Peyer's patch (tissue), 4 donors: ENCODE results near the gene HTRA3. TPM values are rescaled to one million over a fixed set of nuclear protein-coding genes. Genes with fewer than 3 reads are reported as not detected.

ENCODE experiments used
- DNase-seq, 3 donors: peaks; one replicate each; pipeline ENCODE4 v3.0.0-alpha.2; 2017 to 2019
- H3K27ac ChIP-seq, 4 donors: fragments of 200-600 bp; sonication (generic); one replicate each; pipeline ENCODE4 v1.5.1; 2016 to 2019
- H3K27me3 ChIP-seq, 2 donors: fragments of 200-600 bp; sonication (generic); one replicate each; pipeline ENCODE4 v1.5.1; 2019
- H3K36me3 ChIP-seq, 3 donors: fragments of 200-600 bp; sonication (generic); one replicate each; pipeline ENCODE4 v1.5.1; 2016 to 2019
- H3K4me1 ChIP-seq, 4 donors: fragments of 200-600 bp; sonication (generic); one replicate each; pipeline ENCODE4 v1.5.1; 2016 to 2019
- H3K4me3 ChIP-seq, 4 donors: fragments of 200-600 bp; sonication (generic); 1 replicate in 3 of 4; 2 replicates in 1 of 4; pipeline ENCODE4 v1.5.1; 2016 to 2019; ENCODE audit warnings: mild to moderate bottlenecking in 1 of 4
- H3K9me3 ChIP-seq, 4 donors: fragments of 200-600 bp; sonication (generic); one replicate each; pipeline ENCODE4 v1.5.1; 2016 to 2019; ENCODE audit warnings: mild to moderate bottlenecking in 1 of 4
- POLR2A ChIP-seq, 2 donors: fragments of 450-650 bp; IDR thresholded peaks; one replicate each; pipeline ENCODE4 v1.5.1; 2017; ENCODE audit warnings: antibody characterized with exemption in 2 of 2, mild to moderate bottlenecking in 2 of 2, moderate library complexity in 2 of 2
- total RNA-seq, 4 donors: library from RNA; depleted of rRNA; stranded (reverse); fragments of >200 nt; gene quantifications; one replicate each; pipeline ENCODE4 v1.1.0, GENCODE V29; 2016
- TF ChIP-seq, protein P1 (sequence below), 6 experiments: fragments of 450-650 bp in 4 of 6; fragments of 200-600 bp in 2 of 6; sonication (generic) in 1 of 6; IDR thresholded peaks; one replicate each; pipeline ENCODE4 v1.5.1; 2017 to 2019; ENCODE audit warnings: antibody characterized with exemption in 6 of 6, mild to moderate bottlenecking in 3 of 6, moderate library complexity in 1 of 6

The HTRA3 gene
- total RNA-seq, 4 donors from 2014 or later = 3.3 to 43.7 (median 7.9) TPM

DNA sequence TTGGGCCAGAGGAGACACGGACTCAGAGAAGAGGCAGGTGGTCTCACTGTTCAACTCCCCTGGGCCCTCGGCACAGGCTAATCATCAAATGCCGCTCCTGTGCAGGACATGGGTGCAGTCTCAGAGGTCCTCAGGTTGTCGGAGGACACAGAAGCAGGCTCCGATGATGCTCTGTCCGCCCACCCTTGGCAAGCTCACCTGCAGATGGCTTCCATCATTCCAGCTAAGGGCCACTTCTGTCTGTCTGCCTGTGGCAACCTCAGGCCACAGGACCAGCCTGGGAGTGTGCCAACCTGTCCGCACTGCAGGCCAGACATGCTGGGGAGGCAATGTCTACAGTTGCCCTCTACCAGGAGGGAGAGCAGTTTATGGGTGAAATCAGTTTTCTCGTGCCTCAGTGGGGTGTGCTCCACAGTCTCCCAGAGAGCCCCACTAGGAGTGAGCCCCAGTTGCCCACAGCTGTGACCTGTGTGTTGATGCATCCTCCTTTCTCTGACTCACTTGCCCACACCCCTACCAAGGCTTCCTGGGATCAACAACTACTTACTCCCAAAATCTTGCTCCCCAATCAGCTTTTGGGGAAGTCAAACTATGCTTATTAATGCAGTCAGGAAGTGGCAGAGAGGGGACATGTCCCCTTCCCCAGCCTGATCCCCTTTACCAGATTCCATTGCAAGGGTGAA, 55.9 kb downstream of the HTRA3 start:
- peak in 1 of 3 donors; percentile 22 for DNase-seq
- H3K9me3 ChIP-seq = no peaks in the 10 kb centered on the region
- no peak overlapping the region for H3K27ac ChIP-seq
- no peaks in the 10 kb centered on the region for H3K27me3 ChIP-seq
- TF ChIP-seq, protein P1, sequence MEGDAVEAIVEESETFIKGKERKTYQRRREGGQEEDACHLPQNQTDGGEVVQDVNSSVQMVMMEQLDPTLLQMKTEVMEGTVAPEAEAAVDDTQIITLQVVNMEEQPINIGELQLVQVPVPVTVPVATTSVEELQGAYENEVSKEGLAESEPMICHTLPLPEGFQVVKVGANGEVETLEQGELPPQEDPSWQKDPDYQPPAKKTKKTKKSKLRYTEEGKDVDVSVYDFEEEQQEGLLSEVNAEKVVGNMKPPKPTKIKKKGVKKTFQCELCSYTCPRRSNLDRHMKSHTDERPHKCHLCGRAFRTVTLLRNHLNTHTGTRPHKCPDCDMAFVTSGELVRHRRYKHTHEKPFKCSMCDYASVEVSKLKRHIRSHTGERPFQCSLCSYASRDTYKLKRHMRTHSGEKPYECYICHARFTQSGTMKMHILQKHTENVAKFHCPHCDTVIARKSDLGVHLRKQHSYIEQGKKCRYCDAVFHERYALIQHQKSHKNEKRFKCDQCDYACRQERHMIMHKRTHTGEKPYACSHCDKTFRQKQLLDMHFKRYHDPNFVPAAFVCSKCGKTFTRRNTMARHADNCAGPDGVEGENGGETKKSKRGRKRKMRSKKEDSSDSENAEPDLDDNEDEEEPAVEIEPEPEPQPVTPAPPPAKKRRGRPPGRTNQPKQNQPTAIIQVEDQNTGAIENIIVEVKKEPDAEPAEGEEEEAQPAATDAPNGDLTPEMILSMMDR (IDR thresholded peaks at IDR 0.05) = no peak
- no peak for TF ChIP-seq POLR2A (IDR thresholded peaks at IDR 0.05)
- H3K36me3 ChIP-seq = no peaks in the 10 kb centered on the region
- H3K4me1 ChIP-seq = peaks cover 0 to 2% (median 0%) of the 10 kb centered on the region in 4 donors
- no peak overlapping the region for H3K4me3 ChIP-seq

DNA sequence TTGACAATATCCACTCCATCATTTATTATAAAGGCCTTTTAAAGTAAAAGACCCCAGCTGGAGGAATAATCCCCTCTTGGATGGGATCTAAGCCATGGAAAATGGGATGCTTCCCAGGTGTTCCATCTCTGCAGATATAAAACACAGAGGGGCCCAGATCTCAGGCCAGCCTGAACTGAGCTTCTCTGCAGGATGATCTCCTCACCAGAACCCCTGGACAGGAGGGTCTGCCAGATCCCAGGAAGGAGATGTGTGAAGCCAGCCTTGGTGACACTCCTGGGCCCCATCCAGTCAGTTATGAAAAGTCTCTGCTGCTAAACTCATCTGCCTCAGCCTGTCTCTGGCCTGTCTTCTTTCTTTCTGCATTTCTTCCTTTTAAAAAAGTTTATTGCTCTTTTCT, 56.7 kb downstream of the HTRA3 start:
- Histone ChIP-seq H3K4me3 (no peak overlapping the region), H3K4me1 (no peaks in the 10 kb centered on the region), H3K27ac (no peak overlapping the region), H3K36me3 (no peaks in the 10 kb centered on the region), H3K9me3 (no peaks in the 10 kb centered on the region), H3K27me3 (no peaks in the 10 kb centered on the region)
- TF ChIP-seq, protein P1 (IDR thresholded peaks at IDR 0.05) = no peak
- TF ChIP-seq POLR2A (IDR thresholded peaks at IDR 0.05) = no peak
- no peak for DNase-seq

- Histone ChIP-seq H3K27me3 (no peaks in the 10 kb centered on the region), H3K9me3 (no peaks in the 10 kb centered on the region), H3K4me3 (no peak overlapping the region), H3K36me3 (no peaks in the 10 kb centered on the region), H3K27ac (no peak overlapping the region), H3K4me1 (no peaks in the 10 kb centered on the region)
- peak in 1 of 3 donors; percentile 30 for DNase-seq
- no peak for TF ChIP-seq POLR2A (IDR thresholded peaks at IDR 0.05)
- TF ChIP-seq, protein P1 (IDR thresholded peaks at IDR 0.05) = no peak
These were observed 58.9 kb downstream of the HTRA3 start for GRCh38 chr4:8328456-8328855.

DNA sequence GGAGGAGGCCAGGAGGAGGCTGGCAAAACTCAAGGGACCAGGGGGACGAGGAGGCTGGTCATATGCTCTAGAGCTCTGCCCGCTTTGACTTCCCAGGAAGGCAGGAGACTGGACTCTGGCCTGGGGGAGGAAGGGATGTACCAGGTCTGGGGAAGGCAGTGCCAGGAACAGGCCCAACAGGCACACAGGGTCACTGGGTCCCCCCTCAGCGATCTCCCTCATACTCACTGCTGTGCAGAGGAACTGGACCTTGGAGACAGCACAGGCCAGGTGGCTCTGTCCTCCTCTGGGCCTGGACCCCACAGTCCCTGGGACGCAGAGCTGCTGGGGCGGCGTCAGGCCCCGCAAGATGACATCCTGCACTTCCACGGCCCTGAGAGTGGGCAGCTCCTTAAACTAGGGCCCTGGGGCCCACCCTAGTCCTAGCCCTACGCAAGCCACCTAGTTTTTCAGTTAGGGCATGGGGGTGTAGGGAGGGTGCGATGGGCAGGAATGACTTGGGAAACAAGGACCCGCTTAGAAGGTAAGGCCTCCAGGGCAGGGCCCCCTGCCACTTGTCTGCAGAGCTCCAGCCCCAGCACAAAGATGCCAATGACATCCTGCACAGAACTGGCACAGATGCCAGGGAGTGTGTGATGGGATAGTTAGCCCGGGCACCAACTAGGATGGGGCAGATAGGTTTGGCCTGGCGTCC, 59.5 kb downstream of the HTRA3 start:
- Histone ChIP-seq H3K9me3 (no peaks in the 10 kb centered on the region), H3K27me3 (no peaks in the 10 kb centered on the region), H3K4me3 (no peak overlapping the region), H3K36me3 (no peaks in the 10 kb centered on the region), H3K4me1 (no peaks in the 10 kb centered on the region), H3K27ac (no peak overlapping the region)
- TF ChIP-seq, protein P1 (IDR thresholded peaks at IDR 0.05) = no peak
- no peak for DNase-seq

GRCh38 chr4:8329560-8329858, 60.0 kb downstream of the HTRA3 start:
- Histone ChIP-seq H3K36me3 (no peaks in the 10 kb centered on the region), H3K27ac (no peak overlapping the region), H3K9me3 (no peaks in the 10 kb centered on the region), H3K27me3 (no peaks in the 10 kb centered on the region), H3K4me1 (no peaks in the 10 kb centered on the region), H3K4me3 (no peak overlapping the region)
- DNase-seq = peak in 1 of 3 donors; percentile 30
- TF ChIP-seq, protein P1 (IDR thresholded peaks at IDR 0.05) = no peak
- TF ChIP-seq POLR2A (IDR thresholded peaks at IDR 0.05) = no peak
